RCC 7860 (cell line): ENCODE results near the gene DIDO1.

Experiments
- DNase-seq: peaks from one replicate; pipeline ENCODE4 v3.0.0-alpha.2; 2015; ENCODE audit warnings: low spot score
- FAIRE-seq: peaks from 2 replicates; lab custom pipeline; 2012; peaks lifted over from hg19 to GRCh38; lab: Jason Lieb, UNC

The DIDO1 gene

GRCh38 chr20:62913043-62913630 is 13.2 kb downstream of the DIDO1 start:
- no peak for DNase-seq
- FAIRE-seq, result no peak

- FAIRE-seq, result no peak
- no peak for DNase-seq
Measured at GRCh38 chr20:62911701-62912280, 14.5 kb downstream of the DIDO1 start.

GRCh38 chr20:62910777-62911497 is 15.4 kb downstream of the DIDO1 start:
- no peak for FAIRE-seq
- DNase-seq, result no peak

- FAIRE-seq, result no peak
- no peak for DNase-seq
Measured at GRCh38 chr20:62910217-62910766, 16.0 kb downstream of the DIDO1 start.

GRCh38 chr20:62908971-62909791 is 17.1 kb downstream of the DIDO1 start:
- no peak for FAIRE-seq
- no peak for DNase-seq

- no peak for DNase-seq
- FAIRE-seq, result no peak
Measured at GRCh38 chr20:62907384-62908317, 18.7 kb downstream of the DIDO1 start.

GRCh38 chr20:62906647-62907375 is 19.5 kb downstream of the DIDO1 start:
- DNase-seq (no peak), FAIRE-seq (no peak)

GRCh38 chr20:62906209-62906608 is 20.1 kb downstream of the DIDO1 start:
- no peak for DNase-seq
- no peak for FAIRE-seq

GRCh38 chr20:62905536-62906117 is 20.7 kb downstream of the DIDO1 start:
- DNase-seq (no peak), FAIRE-seq (no peak)

- FAIRE-seq (no peak), DNase-seq (peak; percentile 33)
Measured at GRCh38 chr20:62902926-62903615, 23.2 kb downstream of the DIDO1 start.

GRCh38 chr20:62901891-62902290 is 24.4 kb downstream of the DIDO1 start:
- DNase-seq (no peak), FAIRE-seq (no peak)

- DNase-seq, result no peak
- no peak for FAIRE-seq
Measured at GRCh38 chr20:62900692-62901584, 25.4 kb downstream of the DIDO1 start.

GRCh38 chr20:62900052-62900691 is 26.1 kb downstream of the DIDO1 start:
- DNase-seq, result peak; percentile 50
- no peak for FAIRE-seq

GRCh38 chr20:62899633-62900051 is 26.7 kb downstream of the DIDO1 start:
- FAIRE-seq, result no peak
- no peak for DNase-seq

GRCh38 chr20:62898970-62899632 is 27.2 kb downstream of the DIDO1 start:
- FAIRE-seq (no peak), DNase-seq (no peak)
